Cardiac fibroblast (primary cell): ENCODE results near the gene APH1B.
A peak's percentile ranks its signal among the peaks of the same experiment; 100 is the strongest.

Experiments
- DNase-seq, 2 donors: peaks; one replicate each; pipeline versions ENCODE4 v3.0.0 to v3.0.0-alpha.2; 2010; ENCODE audit warnings: low read depth in 2 of 2
- H3K4me3 ChIP-seq, 2 donors: replicated peaks in 1 of 2; 1 replicate in 1 of 2; 2 replicates in 1 of 2; pipeline ENCODE4 v1.5.1; 2011; ENCODE audit warnings: low read depth in 2 of 2, low read length in 2 of 2, mild to moderate bottlenecking in 2 of 2, moderate library complexity in 1 of 2
- TF ChIP-seq, protein P1 (sequence below): IDR thresholded peaks from one replicate; pipeline ENCODE4 v1.5.1; 2011; ENCODE audit warnings: low read depth, mild to moderate bottlenecking, low read length, inconsistent platforms

Gene APH1B

DNA sequence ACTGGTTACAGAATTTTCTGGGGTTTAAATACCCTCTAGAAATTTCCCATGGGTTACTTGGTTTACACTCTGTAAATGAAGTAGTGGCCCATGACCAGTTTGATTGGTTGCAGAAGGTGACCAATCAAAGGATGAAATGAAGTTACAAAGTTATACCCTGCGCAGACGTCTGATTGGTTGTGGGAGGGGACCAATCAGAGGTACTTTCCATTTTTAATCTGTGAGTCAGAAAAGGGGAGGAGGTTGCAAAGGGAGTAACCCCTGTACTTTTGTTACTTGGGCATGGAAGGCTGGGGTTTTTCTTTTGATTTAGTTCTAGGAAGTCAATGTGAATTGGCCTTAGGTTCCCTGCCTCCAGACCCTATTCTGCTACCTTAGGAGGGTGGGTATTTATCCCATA is 18.7 kb upstream of the APH1B start:
- H3K4me3 ChIP-seq: no peak overlapping the region
- DNase-seq: no peak
- TF ChIP-seq, protein P1, sequence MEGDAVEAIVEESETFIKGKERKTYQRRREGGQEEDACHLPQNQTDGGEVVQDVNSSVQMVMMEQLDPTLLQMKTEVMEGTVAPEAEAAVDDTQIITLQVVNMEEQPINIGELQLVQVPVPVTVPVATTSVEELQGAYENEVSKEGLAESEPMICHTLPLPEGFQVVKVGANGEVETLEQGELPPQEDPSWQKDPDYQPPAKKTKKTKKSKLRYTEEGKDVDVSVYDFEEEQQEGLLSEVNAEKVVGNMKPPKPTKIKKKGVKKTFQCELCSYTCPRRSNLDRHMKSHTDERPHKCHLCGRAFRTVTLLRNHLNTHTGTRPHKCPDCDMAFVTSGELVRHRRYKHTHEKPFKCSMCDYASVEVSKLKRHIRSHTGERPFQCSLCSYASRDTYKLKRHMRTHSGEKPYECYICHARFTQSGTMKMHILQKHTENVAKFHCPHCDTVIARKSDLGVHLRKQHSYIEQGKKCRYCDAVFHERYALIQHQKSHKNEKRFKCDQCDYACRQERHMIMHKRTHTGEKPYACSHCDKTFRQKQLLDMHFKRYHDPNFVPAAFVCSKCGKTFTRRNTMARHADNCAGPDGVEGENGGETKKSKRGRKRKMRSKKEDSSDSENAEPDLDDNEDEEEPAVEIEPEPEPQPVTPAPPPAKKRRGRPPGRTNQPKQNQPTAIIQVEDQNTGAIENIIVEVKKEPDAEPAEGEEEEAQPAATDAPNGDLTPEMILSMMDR: no peak

GRCh38 chr15:63260791-63261190 is 16.6 kb upstream of the APH1B start:
- peak in 1 of 2 donors; percentile 69 for DNase-seq
- no peak overlapping the region for H3K4me3 ChIP-seq
- TF ChIP-seq, protein P1: no peak

- no peak overlapping the region for H3K4me3 ChIP-seq
- DNase-seq: no peak
- TF ChIP-seq, protein P1: no peak
Measured at GRCh38 chr15:63261311-63261710, 16.1 kb upstream of the APH1B start.

- TF ChIP-seq, protein P1: no peak
- DNase-seq: no peak
- no peak overlapping the region for H3K4me3 ChIP-seq
Measured at GRCh38 chr15:63263519-63263918, 13.9 kb upstream of the APH1B start.

- no peak overlapping the region for H3K4me3 ChIP-seq
- DNase-seq: peak; percentile 53 to 77
- TF ChIP-seq, protein P1: no peak
Measured at GRCh38 chr15:63264688-63265293, 12.6 kb upstream of the APH1B start.

- TF ChIP-seq, protein P1: no peak
- no peak for DNase-seq
- H3K4me3 ChIP-seq: no peak overlapping the region
Measured at GRCh38 chr15:63274427-63274826, 3.0 kb upstream of the APH1B start.
